Measurements from ENCODE around the gene ATP1B1.

DNA sequence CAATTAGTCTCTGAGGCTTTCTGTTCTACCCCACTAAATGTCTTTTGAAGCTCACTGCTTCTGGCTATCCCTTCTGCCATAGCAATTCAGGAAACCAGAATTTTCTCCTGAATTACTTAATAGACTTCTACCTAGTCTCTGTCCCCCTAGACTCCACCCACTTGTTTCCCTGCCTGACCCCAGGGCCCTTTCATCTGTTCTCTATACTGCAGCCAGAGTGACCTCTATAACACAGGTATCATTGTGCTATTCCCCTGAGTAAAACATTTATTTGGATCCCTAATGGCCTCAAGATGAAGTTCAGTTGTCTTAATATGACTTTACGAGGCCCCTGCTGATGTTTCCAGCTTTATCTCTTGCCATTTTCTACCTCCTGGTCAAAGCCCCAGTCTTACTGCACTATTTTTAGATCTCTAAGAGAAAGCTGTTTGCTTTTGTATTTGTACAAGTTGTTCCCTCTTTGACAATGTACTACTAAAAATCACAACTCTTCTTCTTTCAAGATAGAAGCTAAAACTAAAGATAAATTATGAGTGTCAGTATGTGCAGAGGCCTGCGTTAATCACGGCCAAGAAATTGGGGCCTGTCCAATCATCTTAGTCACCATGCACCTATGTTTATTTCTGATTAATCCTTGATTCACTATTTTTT, 54.5 kb downstream of the ATP1B1 start:
- TF ChIP-seq, protein P1, sequence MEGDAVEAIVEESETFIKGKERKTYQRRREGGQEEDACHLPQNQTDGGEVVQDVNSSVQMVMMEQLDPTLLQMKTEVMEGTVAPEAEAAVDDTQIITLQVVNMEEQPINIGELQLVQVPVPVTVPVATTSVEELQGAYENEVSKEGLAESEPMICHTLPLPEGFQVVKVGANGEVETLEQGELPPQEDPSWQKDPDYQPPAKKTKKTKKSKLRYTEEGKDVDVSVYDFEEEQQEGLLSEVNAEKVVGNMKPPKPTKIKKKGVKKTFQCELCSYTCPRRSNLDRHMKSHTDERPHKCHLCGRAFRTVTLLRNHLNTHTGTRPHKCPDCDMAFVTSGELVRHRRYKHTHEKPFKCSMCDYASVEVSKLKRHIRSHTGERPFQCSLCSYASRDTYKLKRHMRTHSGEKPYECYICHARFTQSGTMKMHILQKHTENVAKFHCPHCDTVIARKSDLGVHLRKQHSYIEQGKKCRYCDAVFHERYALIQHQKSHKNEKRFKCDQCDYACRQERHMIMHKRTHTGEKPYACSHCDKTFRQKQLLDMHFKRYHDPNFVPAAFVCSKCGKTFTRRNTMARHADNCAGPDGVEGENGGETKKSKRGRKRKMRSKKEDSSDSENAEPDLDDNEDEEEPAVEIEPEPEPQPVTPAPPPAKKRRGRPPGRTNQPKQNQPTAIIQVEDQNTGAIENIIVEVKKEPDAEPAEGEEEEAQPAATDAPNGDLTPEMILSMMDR (IDR thresholded peaks at IDR 0.05; ENCODE audit: low read depth, low read length, poor library complexity, severe bottlenecking), result no peak
- TF ChIP-seq EZH2phosphoT487 (IDR thresholded peaks at IDR 0.05; ENCODE audit: borderline replicate concordance, low read length), result no peak

All from DOHH2 (cell line).